GM23338 (cell line): ENCODE results near the gene ARMH1. TPM values are rescaled to one million over a fixed set of nuclear protein-coding genes. Genes with fewer than 3 reads are reported as not detected.

Source experiments
- CREB1 ChIP-seq: fragments of 250-450 bp; sonication (Bioruptor Pico); IDR thresholded peaks from 2 replicates; pipeline ENCODE4 v1.5.0; 2020; ENCODE audit warnings: low read depth, mild to moderate bottlenecking, moderate library complexity
- CTCF ChIP-seq, 2 experiments: fragments of 200-600 bp in 1 of 2; sonication (generic) in 1 of 2; conservative IDR thresholded peaks; 2 replicates each; pipeline versions ENCODE4 v1.5.1 to v1.6.1; 2016 to 2017; ENCODE audit warnings: antibody characterized with exemption in 2 of 2, low read depth in 2 of 2, mild to moderate bottlenecking in 2 of 2, moderate library complexity in 1 of 2
- ETS1 ChIP-seq: IDR thresholded peaks from 2 replicates; pipeline ENCODE4 v1.6.1; 2016; ENCODE audit warnings: antibody characterized with exemption
- EZH2 ChIP-seq: fragments of 200-600 bp; sonication (generic); IDR thresholded peaks from one replicate; pipeline ENCODE4 v1.8.0; 2017; ENCODE audit warnings: antibody characterized with exemption, mild to moderate bottlenecking, low read depth; ENCODE audit not compliant: unreplicated experiment
- EZH2phosphoT487 ChIP-seq: fragments of 200-600 bp; sonication (generic); IDR thresholded peaks from one replicate; pipeline ENCODE4 v1.8.1; 2018; ENCODE audit warnings: antibody characterized with exemption; ENCODE audit not compliant: unreplicated experiment
- JUNB ChIP-seq: IDR thresholded peaks from one replicate; pipeline ENCODE4 v1.6.1; 2016; ENCODE audit warnings: antibody characterized with exemption; ENCODE audit not compliant: unreplicated experiment
- POLR2AphosphoS5 ChIP-seq: IDR thresholded peaks from 2 replicates; pipeline ENCODE4 v1.6.1; 2016; ENCODE audit warnings: antibody characterized with exemption, low read depth
- ZNF114 ChIP-seq: fragments of 250-450 bp; sonication (Bioruptor Pico); IDR thresholded peaks from 2 replicates; pipeline ENCODE4 v1.5.0; 2020; ENCODE audit warnings: mild to moderate bottlenecking, moderate library complexity
- ZNF331 ChIP-seq: fragments of 250-450 bp; sonication (Bioruptor Pico); IDR thresholded peaks from 2 replicates; pipeline ENCODE4 v1.5.0; 2020; ENCODE audit warnings: low read depth, mild to moderate bottlenecking, moderate library complexity
- ZNF462 ChIP-seq: fragments of 250-450 bp; sonication (Bioruptor Pico); IDR thresholded peaks from 2 replicates; pipeline ENCODE4 v1.5.0; 2020; ENCODE audit warnings: mild to moderate bottlenecking, moderate library complexity
- polyA plus RNA-seq: library from polyadenylated mRNA; unstranded; fragments of >200 nt; fragmentation: Nextera tagmentation; extraction: Ambion mirVana; gene quantifications from 2 replicates; pipeline ENCODE4 v1.2.1, GENCODE V29; 2016
- total RNA-seq: library from RNA; depleted of rRNA; stranded (reverse); fragments of >200 nt; shearing (Covaris generic); gene quantifications from 2 replicates; pipeline ENCODE4 v1.2.3, GENCODE V29; 2014

The ARMH1 gene
- total and polyA plus RNA-seq, 2 experiments from 2014 or later, result 0.31 TPM; not detected in 1

- TF ChIP-seq ZNF462 (CRISPR knock-in tag) (no peak), ZNF114 (CRISPR knock-in tag) (no peak), ZNF331 (CRISPR knock-in tag) (no peak), EZH2 (no peak), ETS1 (no peak), JUNB (no peak), CREB1 (CRISPR knock-in tag) (no peak), CTCF (conservative IDR thresholded peaks at IDR 0.05; ENCODE audit: low read depth in 2 of 2) (no peak), EZH2phosphoT487 (no peak), POLR2AphosphoS5 (no peak)
Measured at GRCh38 chr1:44649788-44650158, 24.7 kb upstream of the ARMH1 start (continued).
